OCI-LY1 (cell line): Measurements from ENCODE around the gene PILRA.

Experiments
- H2AFZ ChIP-seq: fragments of 200-600 bp; sonication (generic), shearing (Covaris generic); 2 replicates; pipeline ENCODE4 v1.6.0; 2014; ENCODE audit warnings: antibody characterized with exemption, mild to moderate bottlenecking, low read length
- H3F3A ChIP-seq: fragments of 200-600 bp; sonication (generic), shearing (Covaris generic); 2 replicates; pipeline ENCODE4 v1.6.0; 2014; ENCODE audit warnings: mild to moderate bottlenecking, antibody characterized with exemption, low read length, moderate library complexity; ENCODE audit not compliant: insufficient read depth
- H3K27ac ChIP-seq: fragments of 200-600 bp; sonication (generic); 2 replicates; pipeline ENCODE4 v1.5.1; 2014; ENCODE audit warnings: low read length, mixed run types, mild to moderate bottlenecking, low read depth; ENCODE audit not compliant: poor library complexity, severe bottlenecking
- H3K27me3 ChIP-seq: fragments of 200-600 bp; sonication (generic); 2 replicates; pipeline ENCODE4 v1.6.0; 2014; ENCODE audit warnings: antibody characterized with exemption, mild to moderate bottlenecking, low read length, moderate library complexity; ENCODE audit not compliant: insufficient read depth
- H3K36me3 ChIP-seq: fragments of 200-600 bp; sonication (generic); 2 replicates; pipeline ENCODE4 v1.6.1; 2014; ENCODE audit warnings: mild to moderate bottlenecking, antibody characterized with exemption, low read length, moderate library complexity, mixed read lengths; ENCODE audit not compliant: insufficient read depth
- H3K4me1 ChIP-seq: fragments of 200-600 bp; sonication (generic); 2 replicates; pipeline ENCODE4 v1.5.1; 2014; ENCODE audit warnings: mild to moderate bottlenecking, low read length, moderate library complexity; ENCODE audit not compliant: insufficient read depth, severe bottlenecking
- H3K4me2 ChIP-seq: fragments of 200-600 bp; sonication (generic), shearing (Covaris generic); 2 replicates; pipeline ENCODE4 v1.6.1; 2014; ENCODE audit warnings: low read length
- H3K4me3 ChIP-seq: fragments of 200-600 bp; sonication (generic); 2 replicates; pipeline ENCODE4 v1.5.1; 2014; ENCODE audit warnings: low read length, low read depth, mild to moderate bottlenecking, mixed read lengths; ENCODE audit not compliant: poor library complexity, severe bottlenecking
- H3K79me2 ChIP-seq: fragments of 200-600 bp; shearing (Covaris generic); 2 replicates; pipeline ENCODE4 v1.6.1; 2016; ENCODE audit warnings: mixed run types, low read length, mixed read lengths; ENCODE audit not compliant: insufficient read depth
- H3K9ac ChIP-seq: fragments of 200-600 bp; sonication (generic), shearing (Covaris generic); 2 replicates; pipeline ENCODE4 v1.6.1; 2014; ENCODE audit warnings: mild to moderate bottlenecking, low read length, mixed read lengths
- H3K9me2 ChIP-seq: fragments of 200-600 bp; sonication (generic), shearing (Covaris generic); 2 replicates; pipeline ENCODE4 v1.6.1; 2014; ENCODE audit warnings: low read depth, mild to moderate bottlenecking, low read length, mixed read lengths
- H3K9me3 ChIP-seq: fragments of 200-600 bp; shearing (Covaris generic); 2 replicates; pipeline ENCODE4 v1.6.1; 2014; ENCODE audit warnings: low read length, mixed read lengths
- H4K20me1 ChIP-seq: fragments of 200-600 bp; sonication (generic), shearing (Covaris generic); 2 replicates; pipeline ENCODE4 v1.6.0; 2016; ENCODE audit warnings: mild to moderate bottlenecking, low read length; ENCODE audit not compliant: insufficient read depth
- CTCF ChIP-seq: fragments of 200-600 bp; sonication (generic), shearing (Covaris generic); IDR thresholded peaks from 2 replicates; pipeline ENCODE4 v1.5.1; 2017; ENCODE audit warnings: mild to moderate bottlenecking, antibody characterized with exemption, low read length, moderate library complexity, mixed read lengths
- EZH2 ChIP-seq: fragments of 200-600 bp; sonication (generic), shearing (Covaris generic); IDR thresholded peaks from 2 replicates; pipeline ENCODE4 v1.8.0; 2017; ENCODE audit warnings: borderline replicate concordance, mixed run types, mild to moderate bottlenecking, antibody characterized with exemption, low read length, moderate library complexity, mixed read lengths

Gene PILRA

DNA sequence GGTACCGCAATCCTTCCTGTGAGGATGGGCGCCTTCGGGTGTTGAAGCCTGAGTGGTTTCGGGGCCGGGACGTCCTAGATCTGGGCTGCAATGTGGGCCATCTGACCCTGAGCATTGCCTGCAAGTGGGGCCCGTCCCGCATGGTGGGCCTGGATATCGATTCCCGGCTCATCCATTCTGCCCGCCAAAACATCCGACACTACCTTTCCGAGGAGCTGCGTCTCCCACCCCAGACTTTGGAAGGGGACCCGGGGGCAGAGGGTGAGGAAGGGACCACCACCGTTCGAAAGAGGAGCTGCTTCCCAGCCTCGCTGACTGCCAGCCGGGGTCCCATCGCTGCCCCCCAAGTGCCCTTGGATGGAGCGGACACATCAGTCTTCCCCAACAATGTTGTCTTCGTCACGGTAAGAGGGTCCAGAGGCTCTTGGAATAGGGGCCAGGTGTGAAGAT, 58.0 kb downstream of the PILRA start:
- no peaks in the 10 kb centered on the region for H3K27me3 ChIP-seq
- H3K4me1 ChIP-seq: peaks cover 54% of the 10 kb centered on the region
- H3F3A ChIP-seq: 0 out of 2 replicates have a peak, but pooled peaks cover 9% of the 10 kb centered on the region
- no peak overlapping the region for H2AFZ ChIP-seq
- H3K4me2 ChIP-seq: peak overlapping the region; percentile 77
- H3K4me3 ChIP-seq: peak overlapping the region; percentile 77
- H3K9ac ChIP-seq: peak overlapping the region; percentile 95; the same call in 1 of the 2 replicates
- H3K27ac ChIP-seq: peak overlapping the region; percentile 92
- TF ChIP-seq CTCF (no peak), EZH2 (no peak)
- peaks cover 52% of the 10 kb centered on the region for H3K36me3 ChIP-seq
- H3K9me2 ChIP-seq: no peaks in the 10 kb centered on the region
- peaks cover 6% of the 10 kb centered on the region; the same call in 1 of the 2 replicates for H3K79me2 ChIP-seq
- H4K20me1 ChIP-seq: no peaks in the 10 kb centered on the region
- no peaks in the 10 kb centered on the region for H3K9me3 ChIP-seq

DNA sequence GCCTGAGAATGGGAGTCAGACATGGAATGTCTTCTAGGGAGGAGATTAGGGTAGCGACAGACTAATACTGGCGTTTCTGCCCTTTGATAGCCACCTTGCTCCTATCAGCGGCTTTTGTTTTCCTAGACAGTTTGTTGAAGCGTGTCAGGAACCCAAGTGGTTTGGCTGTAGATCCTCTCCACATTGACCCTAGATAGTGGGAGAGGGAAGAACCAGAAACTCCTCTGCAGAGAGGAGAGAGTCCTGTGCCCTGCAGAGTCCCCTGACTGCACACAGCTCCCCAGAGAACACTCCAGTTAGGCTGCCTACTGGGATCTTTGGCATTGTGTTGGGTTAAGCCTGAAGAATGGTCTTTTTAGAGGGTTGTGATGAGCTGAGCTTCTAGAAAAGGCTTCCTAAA, 58.8 kb downstream of the PILRA start:
- no peak overlapping the region for H2AFZ ChIP-seq
- H3K4me1 ChIP-seq: peaks cover 59% of the 10 kb centered on the region
- H3K36me3 ChIP-seq: peaks cover 52% of the 10 kb centered on the region
- H3K9me2 ChIP-seq: no peaks in the 10 kb centered on the region
- H3F3A ChIP-seq: 0 out of 2 replicates have a peak, but pooled peaks cover 9% of the 10 kb centered on the region
- peak overlapping the region; percentile 95; the same call in 1 of the 2 replicates for H3K9ac ChIP-seq
- peak overlapping the region; percentile 92 for H3K27ac ChIP-seq
- H3K79me2 ChIP-seq: peaks cover 6% of the 10 kb centered on the region; the same call in 1 of the 2 replicates
- no peaks in the 10 kb centered on the region for H4K20me1 ChIP-seq
- no peak overlapping the region for H3K4me3 ChIP-seq
- no peaks in the 10 kb centered on the region for H3K27me3 ChIP-seq
- peak overlapping the region; percentile 77; the same call in 1 of the 2 replicates for H3K4me2 ChIP-seq
- H3K9me3 ChIP-seq: no peaks in the 10 kb centered on the region
- no peak for TF ChIP-seq EZH2
- TF ChIP-seq CTCF: no peak

DNA sequence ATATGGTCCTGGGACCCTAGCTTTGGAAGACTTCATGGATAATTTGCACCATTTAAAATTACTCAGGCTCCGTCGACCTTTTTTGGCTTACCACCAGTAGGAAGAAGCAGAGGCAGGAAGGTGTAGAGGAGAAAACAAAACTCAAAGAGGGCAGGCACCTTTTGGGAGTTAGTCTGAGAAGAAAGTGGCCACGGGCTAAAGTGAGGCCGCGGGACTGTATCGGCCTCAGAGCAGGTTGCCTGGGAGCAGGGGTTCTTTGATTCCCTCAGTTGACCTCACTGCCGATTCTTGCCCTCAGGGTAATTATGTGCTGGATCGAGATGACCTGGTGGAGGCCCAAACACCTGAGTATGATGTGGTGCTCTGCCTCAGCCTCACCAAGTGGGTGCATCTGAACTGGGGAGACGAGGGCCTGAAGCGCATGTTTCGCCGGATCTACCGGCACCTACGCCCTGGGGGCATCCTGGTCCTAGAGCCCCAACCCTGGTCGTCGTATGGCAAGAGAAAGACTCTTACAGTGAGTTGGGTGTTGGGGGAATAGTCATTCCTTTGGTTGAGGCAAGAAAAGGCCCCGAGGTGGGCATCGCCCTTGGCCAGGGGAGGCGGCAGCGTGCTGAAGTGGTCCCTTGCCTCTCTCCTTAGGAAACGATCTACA, 59.5 kb downstream of the PILRA start:
- peak overlapping the region; percentile 92 for H3K27ac ChIP-seq
- H4K20me1 ChIP-seq: no peaks in the 10 kb centered on the region
- H3K79me2 ChIP-seq: peaks cover 6% of the 10 kb centered on the region; the same call in 1 of the 2 replicates
- no peak overlapping the region for H3K4me3 ChIP-seq
- H3K9me3 ChIP-seq: no peaks in the 10 kb centered on the region
- peaks cover 52% of the 10 kb centered on the region for H3K36me3 ChIP-seq
- no peak for TF ChIP-seq CTCF
- no peak for TF ChIP-seq EZH2
- H3K4me2 ChIP-seq: peak overlapping the region; percentile 77; the same call in 1 of the 2 replicates
- peaks cover 61% of the 10 kb centered on the region for H3K4me1 ChIP-seq
- H3F3A ChIP-seq: 0 out of 2 replicates have a peak, but pooled peaks cover 9% of the 10 kb centered on the region
- no peak overlapping the region for H2AFZ ChIP-seq
- H3K9ac ChIP-seq: no peak overlapping the region; the same call in 1 of the 2 replicates
- H3K9me2 ChIP-seq: no peaks in the 10 kb centered on the region
- no peaks in the 10 kb centered on the region for H3K27me3 ChIP-seq
